Endometrial microvascular endothelial cells (primary cell): ENCODE data around the gene TMEM164. TPM values are rescaled to one million over a fixed set of nuclear protein-coding genes. Genes with fewer than 3 reads are reported as not detected.

Source experiments
- in situ Hi-C: cut with HindIII; loops from 2 replicates; pipeline ENCODE4 v1.10.0; 2017; ENCODE audit warnings: low sequenced_read_pairs, low pct_unique_long_range_greater_than_20kb; ENCODE audit errors: inconsistent ontology term
- total RNA-seq: library from RNA; depleted of rRNA; stranded (reverse); fragments of >200 nt; gene quantifications from one replicate; pipeline ENCODE4 v1.2.3, GENCODE V29; 2015; ENCODE audit errors: inconsistent ontology term

Gene TMEM164
- total RNA-seq, 1 donor from 2014 or later = 28.6 TPM

DNA sequence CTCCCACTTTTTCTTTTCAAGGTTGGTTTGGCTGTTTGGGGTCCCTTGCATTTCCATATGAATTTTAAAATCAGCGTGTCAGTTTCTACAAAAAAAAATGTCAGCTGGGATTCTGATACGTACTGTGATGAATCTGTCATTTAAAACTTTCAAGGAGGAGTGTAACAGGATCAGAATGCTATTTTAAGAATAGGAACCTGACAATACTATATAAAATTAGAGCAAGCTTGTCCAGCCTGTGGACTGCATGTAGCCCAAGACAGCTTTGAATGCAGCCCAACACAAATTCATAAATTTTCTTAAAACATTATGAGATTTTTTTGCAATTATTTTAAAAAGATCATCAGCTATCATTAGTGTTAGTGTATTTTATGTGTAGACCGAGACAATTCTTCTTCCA is 56.5 kb downstream of the TMEM164 start:
- in situ Hi-C loops = no loop called here

GRCh38 chrX:110060317-110060716 is 57.4 kb downstream of the TMEM164 start:
- in situ Hi-C loops = no loop called here

DNA sequence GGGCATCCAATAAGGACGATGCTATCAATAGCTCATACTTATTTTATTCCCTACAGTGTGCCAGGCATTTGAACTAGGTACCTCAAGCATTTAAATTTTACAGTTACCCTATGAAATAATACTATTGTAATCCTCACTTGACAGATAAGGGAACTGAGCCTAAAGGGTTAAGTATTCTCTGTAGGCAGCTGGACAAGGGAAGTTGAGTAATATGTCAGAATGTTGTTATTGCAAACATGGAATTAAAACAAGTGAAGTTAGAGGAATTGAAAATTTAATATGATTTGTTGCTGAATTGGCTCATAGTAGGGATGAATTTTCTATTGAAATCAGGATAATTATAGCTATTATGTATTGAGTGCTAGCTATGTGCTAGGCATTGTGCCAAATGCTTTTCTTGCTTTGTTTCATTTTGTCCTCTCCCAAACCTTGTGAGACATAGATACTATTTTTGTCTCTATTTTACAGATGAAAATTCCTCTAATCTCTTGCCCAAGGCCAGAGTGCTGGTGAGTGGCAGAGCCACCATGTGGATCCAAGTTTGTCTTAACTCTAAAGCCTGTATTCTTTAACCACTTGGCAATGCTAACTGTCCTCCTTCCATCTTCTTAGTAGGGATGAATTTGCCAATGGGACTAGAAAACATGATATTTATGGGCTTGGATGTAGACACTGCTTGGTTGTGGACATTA is 58.1 kb downstream of the TMEM164 start:
- in situ Hi-C loops = no loop called here

- in situ Hi-C loops = no loop called here
These were observed 60.0 kb downstream of the TMEM164 start for GRCh38 chrX:110062919-110063318.

- in situ Hi-C loops = no loop called here
These were observed 63.7 kb downstream of the TMEM164 start for GRCh38 chrX:110066488-110067225.

DNA sequence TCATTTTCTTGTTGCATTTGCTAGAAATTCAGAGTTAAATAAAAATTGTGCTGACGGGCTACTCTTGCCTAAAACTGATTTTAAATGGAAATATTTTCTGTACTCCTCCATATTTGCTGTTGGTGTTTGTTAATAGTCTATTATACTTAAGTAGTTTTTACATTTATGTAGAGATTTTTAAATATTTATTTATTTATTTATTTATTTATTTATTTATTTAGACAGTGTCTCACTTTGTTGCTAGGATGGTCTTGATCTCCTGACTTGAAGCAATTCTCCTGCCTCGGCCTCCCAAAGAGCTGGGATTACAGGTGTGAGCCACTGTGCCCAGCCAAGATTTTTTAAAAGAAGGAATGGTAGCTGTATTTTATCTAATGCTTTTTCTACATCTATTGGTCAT is 68.1 kb downstream of the TMEM164 start:
- in situ Hi-C loops = no loop called here

GRCh38 chrX:110081320-110081719 is 78.4 kb downstream of the TMEM164 start:
- in situ Hi-C loops = no loop called here

DNA sequence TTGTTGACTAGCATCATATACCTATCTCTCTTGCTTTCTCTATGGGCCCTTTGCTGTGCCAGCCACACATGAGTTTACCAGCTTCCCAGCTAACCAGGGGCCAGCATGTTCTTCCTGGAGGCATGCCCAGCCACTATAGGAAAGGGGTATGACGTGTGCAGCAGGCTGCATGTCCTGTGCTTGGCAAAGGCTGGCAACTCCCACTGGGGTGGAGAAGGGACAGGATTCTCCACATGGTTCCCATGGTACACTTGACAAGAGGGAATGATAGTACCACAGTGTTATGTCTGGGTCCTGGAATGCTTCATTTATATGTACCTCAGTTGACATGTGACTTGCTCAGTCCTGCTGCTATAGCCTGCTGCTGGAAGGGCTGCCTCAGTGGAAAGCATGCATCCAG is 78.8 kb downstream of the TMEM164 start:
- in situ Hi-C loops = no loop called here

- in situ Hi-C loops = no loop called here
These were observed 79.2 kb downstream of the TMEM164 start for GRCh38 chrX:110082161-110082560.

DNA sequence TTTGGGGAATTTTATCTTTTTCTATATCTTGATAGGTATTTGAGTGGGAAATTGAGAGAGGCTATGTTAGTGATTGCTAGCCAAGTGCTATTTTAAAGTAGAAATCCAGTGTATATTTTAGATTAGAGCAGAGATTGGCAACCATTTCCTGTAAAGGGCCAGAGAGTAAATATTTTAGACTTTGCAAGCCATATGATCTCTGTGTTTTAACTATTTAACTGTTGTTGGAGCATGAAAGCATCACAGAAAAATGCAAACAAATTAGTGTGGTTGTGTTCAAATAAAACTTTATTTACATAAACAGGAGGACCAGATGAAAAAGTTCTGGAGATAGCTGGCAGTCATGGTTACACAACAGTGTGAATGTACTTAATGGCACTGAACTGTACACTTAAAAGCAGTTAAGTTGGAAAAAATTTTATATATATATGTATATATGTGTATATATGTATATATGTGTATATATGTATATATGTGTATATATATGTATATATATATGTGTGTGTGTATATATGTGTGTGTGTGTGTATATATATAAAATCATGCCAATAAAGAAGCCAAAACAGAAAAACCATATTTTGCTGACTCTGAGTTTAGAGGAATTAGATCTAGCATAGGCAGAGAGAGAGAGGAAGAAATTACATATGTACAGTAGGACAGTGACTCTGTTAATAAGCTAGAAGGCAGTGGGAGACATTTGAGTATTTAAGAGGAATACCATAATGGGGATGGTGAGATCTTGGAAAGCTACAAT is 83.4 kb downstream of the TMEM164 start:
- in situ Hi-C loops = no loop called here

- in situ Hi-C loops = no loop called here
These were observed 84.1 kb downstream of the TMEM164 start for GRCh38 chrX:110086916-110087484.

GRCh38 chrX:110087485-110088356 is 84.8 kb downstream of the TMEM164 start:
- in situ Hi-C loops = no loop called here

GRCh38 chrX:110089656-110090403 is 86.9 kb downstream of the TMEM164 start:
- in situ Hi-C loops = no loop called here

GRCh38 chrX:110097920-110098319 is 95.0 kb downstream of the TMEM164 start:
- in situ Hi-C loops = no loop called here

DNA sequence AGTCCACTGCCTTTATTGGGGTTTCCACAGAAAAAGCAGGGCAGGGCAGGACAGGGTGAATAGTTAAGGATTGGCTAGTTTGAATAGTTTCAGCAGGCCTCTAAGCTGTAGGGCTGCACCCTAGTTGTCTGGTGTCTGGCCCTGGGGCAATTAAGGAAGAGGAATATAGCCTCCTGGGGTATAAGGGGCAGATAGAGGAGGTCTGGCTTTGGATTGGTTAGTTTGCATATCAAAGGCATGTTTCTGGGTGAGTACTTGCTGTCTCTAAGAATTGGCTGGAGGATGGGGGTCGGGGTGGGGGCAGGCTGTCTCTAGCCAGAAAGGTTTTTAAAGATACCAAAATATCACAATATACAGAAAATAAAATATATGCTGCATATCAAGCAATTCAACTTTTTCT is 100.4 kb downstream of the TMEM164 start:
- in situ Hi-C loops = no loop called here

DNA sequence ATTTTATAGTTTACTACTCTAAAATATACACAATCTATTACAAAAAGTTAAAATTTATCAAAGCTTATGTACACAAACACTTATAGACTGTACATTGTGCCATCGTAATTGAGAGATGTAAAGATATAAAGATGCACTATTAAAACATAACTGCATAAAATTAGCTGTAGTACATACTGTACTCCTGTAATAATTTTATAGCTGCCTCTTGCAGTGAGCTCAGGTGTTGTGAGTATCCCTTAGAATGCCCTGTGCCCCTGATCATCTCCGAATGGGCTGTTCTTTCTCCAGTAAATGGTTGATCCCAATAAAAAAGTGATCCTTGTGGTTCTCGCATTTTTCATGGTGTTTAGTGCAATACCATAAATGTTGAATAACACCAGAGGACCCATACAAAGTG is 101.2 kb downstream of the TMEM164 start:
- in situ Hi-C loops = no loop called here

DNA sequence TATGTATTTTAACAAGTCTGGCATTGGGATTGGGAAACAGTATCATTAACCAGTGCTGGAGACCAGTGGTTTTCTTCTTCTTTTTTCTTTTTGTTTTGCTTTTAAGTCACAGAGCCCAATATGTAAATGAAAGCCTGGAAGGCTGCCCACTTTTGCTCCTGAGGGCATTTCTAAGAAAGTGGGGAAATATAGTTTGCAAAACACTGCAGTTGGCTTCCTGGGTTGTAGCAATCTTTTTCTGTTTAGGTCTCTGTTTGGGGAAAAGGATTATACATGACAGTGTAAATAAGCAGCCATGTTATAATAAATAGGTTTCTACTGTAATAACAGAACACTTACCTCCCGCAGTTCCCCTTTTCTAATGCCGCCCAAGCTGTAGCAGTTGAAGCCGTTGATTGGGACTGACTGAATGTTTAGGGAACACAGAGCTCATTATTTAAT is 105.5 kb downstream of the TMEM164 start:
- in situ Hi-C loops = no loop called here

- in situ Hi-C loops = no loop called here
These were observed 111.4 kb downstream of the TMEM164 start for GRCh38 chrX:110114260-110114776.
